K562 (cell line): ENCODE measurements around the gene WDR27.

ENCODE experiments used
- E2F4 ChIP-seq: sonication (generic); formaldehyde crosslinking; IDR thresholded peaks from 2 replicates; pipeline ENCODE4 v1.8.0; 2022; ENCODE audit warnings: mild to moderate bottlenecking, low read depth, missing genetic modification reagents
- ETV6 ChIP-seq, 3 experiments: fragments of 150-350 bp in 1 of 3; sonication (generic) in 1 of 3; formaldehyde crosslinking in 1 of 3; IDR thresholded peaks; 2 replicates each; pipeline versions ENCODE4 v1.6.1 to v1.8.0; 2014 to 2022; ENCODE audit warnings: borderline replicate concordance in 2 of 3, low read depth in 2 of 3, antibody characterized with exemption in 1 of 3, low read length in 1 of 3, mild to moderate bottlenecking in 1 of 3, missing genetic modification reagents in 1 of 3
- NBN ChIP-seq: fragments of 450-650 bp; IDR thresholded peaks from 2 replicates; pipeline ENCODE4 v1.6.1; 2016; ENCODE audit warnings: low read depth, mild to moderate bottlenecking
- PATZ1 ChIP-seq: fragments of 250-450 bp; sonication (Bioruptor Pico); IDR thresholded peaks from 2 replicates; pipeline ENCODE4 v1.5.0; 2020; ENCODE audit warnings: mild to moderate bottlenecking, borderline replicate concordance
- PRPF4 ChIP-seq: fragments of 200-400 bp; formaldehyde crosslinking; IDR thresholded peaks from one replicate; pipeline ENCODE4 v1.6.1; 2017; ENCODE audit warnings: low read length, low read depth, mild to moderate bottlenecking; ENCODE audit not compliant: insufficient read depth, poor library complexity, severe bottlenecking
- SIN3A ChIP-seq, 2 experiments: fragments of 150-350 bp in 1 of 2; IDR thresholded peaks; 2 replicates each; pipeline ENCODE4 v1.6.1; 2011 to 2016; ENCODE audit warnings: borderline replicate concordance in 2 of 2, low read depth in 2 of 2, low read length in 2 of 2, mild to moderate bottlenecking in 2 of 2, moderate library complexity in 2 of 2; ENCODE audit not compliant: control insufficient read depth in 1 of 2
- SMARCE1 ChIP-seq: fragments of 450-650 bp; IDR thresholded peaks from 2 replicates; pipeline ENCODE4 v1.7.1; 2016; ENCODE audit warnings: mild to moderate bottlenecking
- STAT5B ChIP-seq: fragments of 250-450 bp; sonication (Bioruptor Pico); IDR thresholded peaks from 2 replicates; pipeline ENCODE4 v1.8.0; 2021; ENCODE audit warnings: mild to moderate bottlenecking, inconsistent platforms
- THAP12 ChIP-seq: fragments of 250-450 bp; sonication (Bioruptor Pico); IDR thresholded peaks from 2 replicates; pipeline ENCODE4 v1.9.0; 2021; ENCODE audit warnings: mild to moderate bottlenecking, inconsistent platforms
- ZBTB8A ChIP-seq: fragments of 450-650 bp; IDR thresholded peaks from 2 replicates; pipeline ENCODE4 v1.6.1; 2018; ENCODE audit warnings: mild to moderate bottlenecking, moderate library complexity; ENCODE audit not compliant: partially characterized antibody
- ZHX1 ChIP-seq: fragments of 150-350 bp; conservative IDR thresholded peaks from 2 replicates; pipeline ENCODE4 v1.6.1; 2014; ENCODE audit warnings: low read length
- ZNF274 ChIP-seq: IDR thresholded peaks from 2 replicates; pipeline ENCODE4 v1.6.1; 2011; ENCODE audit warnings: low read depth, mild to moderate bottlenecking, low read length, moderate library complexity, borderline replicate concordance
- TF ChIP-seq, protein P1 (sequence below), 2 experiments: fragments of 450-650 bp in 1 of 2; IDR thresholded peaks; 2 replicates each; pipeline ENCODE4 v1.6.1; 2011 to 2017; ENCODE audit warnings: low read depth in 2 of 2, antibody characterized with exemption in 1 of 2, borderline replicate concordance in 1 of 2, low read length in 1 of 2, mild to moderate bottlenecking in 1 of 2, mixed read lengths in 1 of 2; ENCODE audit not compliant: control insufficient read depth in 1 of 2
- TF ChIP-seq, protein P2 (sequence below): fragments of 450-650 bp; IDR thresholded peaks from 2 replicates; pipeline ENCODE4 v1.6.1; 2018; ENCODE audit not compliant: partially characterized antibody

DNA sequence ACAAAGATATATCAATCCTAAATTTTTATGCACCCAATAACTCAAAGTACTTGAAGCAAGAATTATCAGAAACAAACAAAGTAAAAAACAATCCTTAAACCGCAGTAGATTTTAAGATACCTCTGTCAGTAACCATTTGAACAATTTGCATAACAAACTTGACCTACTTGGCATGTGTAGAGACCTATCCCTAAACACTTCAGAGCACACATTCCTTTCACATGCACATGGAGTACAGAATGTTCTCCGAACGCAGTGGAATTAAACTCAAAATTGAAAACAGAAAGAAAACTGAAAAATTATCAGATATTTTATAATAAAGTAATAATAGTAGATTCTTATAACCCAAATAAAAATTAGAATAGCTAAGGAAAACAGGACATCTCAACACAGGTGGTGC lies 285.6 kb downstream of the WDR27 start:
- TF ChIP-seq, protein P1, sequence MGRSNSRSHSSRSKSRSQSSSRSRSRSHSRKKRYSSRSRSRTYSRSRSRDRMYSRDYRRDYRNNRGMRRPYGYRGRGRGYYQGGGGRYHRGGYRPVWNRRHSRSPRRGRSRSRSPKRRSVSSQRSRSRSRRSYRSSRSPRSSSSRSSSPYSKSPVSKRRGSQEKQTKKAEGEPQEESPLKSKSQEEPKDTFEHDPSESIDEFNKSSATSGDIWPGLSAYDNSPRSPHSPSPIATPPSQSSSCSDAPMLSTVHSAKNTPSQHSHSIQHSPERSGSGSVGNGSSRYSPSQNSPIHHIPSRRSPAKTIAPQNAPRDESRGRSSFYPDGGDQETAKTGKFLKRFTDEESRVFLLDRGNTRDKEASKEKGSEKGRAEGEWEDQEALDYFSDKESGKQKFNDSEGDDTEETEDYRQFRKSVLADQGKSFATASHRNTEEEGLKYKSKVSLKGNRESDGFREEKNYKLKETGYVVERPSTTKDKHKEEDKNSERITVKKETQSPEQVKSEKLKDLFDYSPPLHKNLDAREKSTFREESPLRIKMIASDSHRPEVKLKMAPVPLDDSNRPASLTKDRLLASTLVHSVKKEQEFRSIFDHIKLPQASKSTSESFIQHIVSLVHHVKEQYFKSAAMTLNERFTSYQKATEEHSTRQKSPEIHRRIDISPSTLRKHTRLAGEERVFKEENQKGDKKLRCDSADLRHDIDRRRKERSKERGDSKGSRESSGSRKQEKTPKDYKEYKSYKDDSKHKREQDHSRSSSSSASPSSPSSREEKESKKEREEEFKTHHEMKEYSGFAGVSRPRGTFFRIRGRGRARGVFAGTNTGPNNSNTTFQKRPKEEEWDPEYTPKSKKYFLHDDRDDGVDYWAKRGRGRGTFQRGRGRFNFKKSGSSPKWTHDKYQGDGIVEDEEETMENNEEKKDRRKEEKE (IDR thresholded peaks at IDR 0.05; ENCODE audit: borderline replicate concordance in 1 of 2, control insufficient read depth in 1 of 2, low read depth in 2 of 2, low read length in 1 of 2), result no peak
- TF ChIP-seq ZHX1 (no peak), SIN3A (IDR thresholded peaks at IDR 0.05; ENCODE audit: borderline replicate concordance in 2 of 2, control insufficient read depth in 1 of 2, low read depth in 2 of 2, low read length in 2 of 2) (no peak), THAP12 (CRISPR knock-in tag) (no peak), ZBTB8A (no peak), STAT5B (CRISPR knock-in tag) (no peak), NBN (no peak), SMARCE1 (no peak), PRPF4 (no peak), E2F4 (CRISPR knock-in tag) (no peak), ETV6 (IDR thresholded peaks at IDR 0.05; ENCODE audit: borderline replicate concordance in 1 of 2, low read depth in 2 of 2, low read length in 1 of 2) (no peak), ETV6 (CRISPR knock-in tag; IDR thresholded peaks at IDR 0.05; ENCODE audit: borderline replicate concordance) (no peak), ZNF274 (no peak), PATZ1 (CRISPR knock-in tag) (no peak)
- TF ChIP-seq, protein P2, sequence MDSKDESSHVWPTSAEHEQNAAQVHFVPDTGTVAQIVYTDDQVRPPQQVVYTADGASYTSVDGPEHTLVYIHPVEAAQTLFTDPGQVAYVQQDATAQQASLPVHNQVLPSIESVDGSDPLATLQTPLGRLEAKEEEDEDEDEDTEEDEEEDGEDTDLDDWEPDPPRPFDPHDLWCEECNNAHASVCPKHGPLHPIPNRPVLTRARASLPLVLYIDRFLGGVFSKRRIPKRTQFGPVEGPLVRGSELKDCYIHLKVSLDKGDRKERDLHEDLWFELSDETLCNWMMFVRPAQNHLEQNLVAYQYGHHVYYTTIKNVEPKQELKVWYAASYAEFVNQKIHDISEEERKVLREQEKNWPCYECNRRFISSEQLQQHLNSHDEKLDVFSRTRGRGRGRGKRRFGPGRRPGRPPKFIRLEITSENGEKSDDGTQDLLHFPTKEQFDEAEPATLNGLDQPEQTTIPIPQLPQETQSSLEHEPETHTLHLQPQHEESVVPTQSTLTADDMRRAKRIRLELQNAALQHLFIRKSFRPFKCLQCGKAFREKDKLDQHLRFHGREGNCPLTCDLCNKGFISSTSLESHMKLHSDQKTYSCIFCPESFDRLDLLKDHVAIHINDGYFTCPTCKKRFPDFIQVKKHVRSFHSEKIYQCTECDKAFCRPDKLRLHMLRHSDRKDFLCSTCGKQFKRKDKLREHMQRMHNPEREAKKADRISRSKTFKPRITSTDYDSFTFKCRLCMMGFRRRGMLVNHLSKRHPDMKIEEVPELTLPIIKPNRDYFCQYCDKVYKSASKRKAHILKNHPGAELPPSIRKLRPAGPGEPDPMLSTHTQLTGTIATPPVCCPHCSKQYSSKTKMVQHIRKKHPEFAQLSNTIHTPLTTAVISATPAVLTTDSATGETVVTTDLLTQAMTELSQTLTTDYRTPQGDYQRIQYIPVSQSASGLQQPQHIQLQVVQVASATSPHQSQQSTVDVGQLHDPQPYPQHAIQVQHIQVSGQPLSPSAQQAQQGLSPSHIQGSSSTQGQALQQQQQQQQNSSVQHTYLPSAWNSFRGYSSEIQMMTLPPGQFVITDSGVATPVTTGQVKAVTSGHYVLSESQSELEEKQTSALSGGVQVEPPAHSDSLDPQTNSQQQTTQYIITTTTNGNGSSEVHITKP, result no peak
